Neutrophil (primary cell): Measurements from ENCODE around the gene CFDP1.

Experiments used
- H3K27ac ChIP-seq: fragments of 200-600 bp; sonication (generic); 2 replicates; pipeline ENCODE4 v1.5.1; 2016; ENCODE audit warnings: mild to moderate bottlenecking, moderate library complexity
- H3K27me3 ChIP-seq: fragments of 200-600 bp; sonication (generic); 2 replicates; pipeline ENCODE4 v1.6.0; 2016; ENCODE audit warnings: mild to moderate bottlenecking
- H3K36me3 ChIP-seq: fragments of 200-600 bp; sonication (generic); 2 replicates; pipeline ENCODE4 v1.5.1; 2017
- H3K4me1 ChIP-seq, 2 experiments: fragments of 200-600 bp in 1 of 2; sonication (generic) in 1 of 2; 1 replicate in 1 of 2; 2 replicates in 1 of 2; pipeline versions ENCODE4 v1.5.1 to v1.6.1; 2013 to 2016; ENCODE audit warnings: low read depth in 1 of 2, low read length in 1 of 2, mild to moderate bottlenecking in 1 of 2, moderate library complexity in 1 of 2; ENCODE audit not compliant: control insufficient read depth in 1 of 2, insufficient read depth in 1 of 2
- H3K4me3 ChIP-seq, 2 experiments: fragments of 200-600 bp in 1 of 2; sonication (generic) in 1 of 2; 1 replicate in 1 of 2; 2 replicates in 1 of 2; pipeline ENCODE4 v1.5.1; 2013 to 2016; ENCODE audit warnings: low read depth in 1 of 2, low read length in 1 of 2, mild to moderate bottlenecking in 1 of 2, moderate library complexity in 1 of 2
- H3K9me3 ChIP-seq: fragments of 200-600 bp; sonication (generic); 2 replicates; pipeline ENCODE4 v1.5.1; 2016
- TF ChIP-seq, protein P1 (sequence below): fragments of 200-600 bp; sonication (generic); IDR thresholded peaks from 2 replicates; pipeline ENCODE4 v1.5.1; 2016; ENCODE audit warnings: antibody characterized with exemption

CFDP1 gene

DNA sequence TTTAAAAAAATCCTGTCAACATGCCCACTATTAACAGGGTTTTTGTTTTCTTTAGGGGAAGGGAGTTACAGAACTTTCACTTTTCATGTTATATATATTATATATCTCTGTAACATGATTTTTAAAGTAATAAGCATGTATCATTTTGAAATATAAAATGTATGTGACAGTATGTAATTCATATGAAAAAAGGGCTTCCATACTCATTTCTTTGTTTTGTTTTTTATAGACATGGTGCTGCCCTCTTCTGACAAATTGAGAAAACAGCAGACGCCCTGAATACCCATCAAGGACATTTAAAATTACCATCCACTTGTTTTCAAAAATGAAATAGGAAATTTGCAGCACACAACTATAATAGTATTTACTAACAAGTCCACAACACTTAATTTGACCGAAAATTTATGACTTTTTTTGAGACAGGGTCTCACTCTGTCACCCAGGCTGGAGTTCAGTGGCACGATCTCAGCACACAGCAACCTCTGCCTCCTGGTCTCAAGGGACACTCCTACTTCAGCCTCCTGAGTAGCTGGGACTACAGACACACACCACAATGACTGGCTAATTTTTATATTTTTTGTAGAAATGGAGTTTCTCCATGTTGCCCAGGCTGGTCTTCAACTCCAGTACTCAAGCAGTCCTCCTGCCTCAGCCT lies 30.4 kb downstream of the CFDP1 start:
- no peaks in the 10 kb centered on the region for H3K9me3 ChIP-seq
- H3K27me3 ChIP-seq = no peaks in the 10 kb centered on the region
- H3K36me3 ChIP-seq = no peaks in the 10 kb centered on the region
- H3K27ac ChIP-seq = no peak overlapping the region
- peaks cover 0 to 4% of the 10 kb centered on the region in 2 experiments for H3K4me1 ChIP-seq
- TF ChIP-seq, protein P1, sequence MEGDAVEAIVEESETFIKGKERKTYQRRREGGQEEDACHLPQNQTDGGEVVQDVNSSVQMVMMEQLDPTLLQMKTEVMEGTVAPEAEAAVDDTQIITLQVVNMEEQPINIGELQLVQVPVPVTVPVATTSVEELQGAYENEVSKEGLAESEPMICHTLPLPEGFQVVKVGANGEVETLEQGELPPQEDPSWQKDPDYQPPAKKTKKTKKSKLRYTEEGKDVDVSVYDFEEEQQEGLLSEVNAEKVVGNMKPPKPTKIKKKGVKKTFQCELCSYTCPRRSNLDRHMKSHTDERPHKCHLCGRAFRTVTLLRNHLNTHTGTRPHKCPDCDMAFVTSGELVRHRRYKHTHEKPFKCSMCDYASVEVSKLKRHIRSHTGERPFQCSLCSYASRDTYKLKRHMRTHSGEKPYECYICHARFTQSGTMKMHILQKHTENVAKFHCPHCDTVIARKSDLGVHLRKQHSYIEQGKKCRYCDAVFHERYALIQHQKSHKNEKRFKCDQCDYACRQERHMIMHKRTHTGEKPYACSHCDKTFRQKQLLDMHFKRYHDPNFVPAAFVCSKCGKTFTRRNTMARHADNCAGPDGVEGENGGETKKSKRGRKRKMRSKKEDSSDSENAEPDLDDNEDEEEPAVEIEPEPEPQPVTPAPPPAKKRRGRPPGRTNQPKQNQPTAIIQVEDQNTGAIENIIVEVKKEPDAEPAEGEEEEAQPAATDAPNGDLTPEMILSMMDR = peak; percentile 20
- H3K4me3 ChIP-seq = no peak overlapping the region

- no peaks in the 10 kb centered on the region for H3K9me3 ChIP-seq
- H3K27me3 ChIP-seq = no peaks in the 10 kb centered on the region
- H3K4me3 ChIP-seq = no peak overlapping the region
- no peaks in the 10 kb centered on the region for H3K36me3 ChIP-seq
- no peaks in the 10 kb centered on the region for H3K4me1 ChIP-seq
- TF ChIP-seq, protein P1 = no peak
- no peak overlapping the region for H3K27ac ChIP-seq
Measured at GRCh38 chr16:75402159-75402820, 31.0 kb downstream of the CFDP1 start.

DNA sequence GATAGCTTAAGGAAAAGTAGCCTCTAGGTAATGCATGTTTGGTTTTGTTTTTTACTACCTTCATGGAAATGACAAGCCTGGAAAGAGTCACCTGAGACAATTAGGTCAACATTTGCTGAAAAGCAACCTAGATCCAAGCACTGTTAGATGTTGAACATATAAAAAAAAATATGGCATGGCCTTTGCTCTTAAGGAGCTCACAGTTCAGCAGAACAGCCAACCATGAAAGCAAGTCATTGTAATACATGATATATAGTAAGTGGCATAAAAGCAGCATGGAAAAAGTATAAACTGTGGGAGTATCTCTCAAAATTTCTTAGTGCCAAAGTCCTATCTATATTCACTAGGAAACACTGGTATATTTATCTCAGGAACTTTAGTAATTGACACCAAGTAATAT lies 31.6 kb downstream of the CFDP1 start:
- no peak overlapping the region for H3K27ac ChIP-seq
- no peak overlapping the region for H3K4me3 ChIP-seq
- H3K27me3 ChIP-seq = no peaks in the 10 kb centered on the region
- no peaks in the 10 kb centered on the region for H3K4me1 ChIP-seq
- H3K9me3 ChIP-seq = no peaks in the 10 kb centered on the region
- TF ChIP-seq, protein P1 = no peak
- H3K36me3 ChIP-seq = no peaks in the 10 kb centered on the region

- Histone ChIP-seq H3K27me3 (no peaks in the 10 kb centered on the region), H3K36me3 (peaks cover 12% of the 10 kb centered on the region), H3K9me3 (no peaks in the 10 kb centered on the region), H3K27ac (no peak overlapping the region), H3K4me1 (no peaks in the 10 kb centered on the region), H3K4me3 (no peak overlapping the region)
- TF ChIP-seq, protein P1 = no peak
Measured at GRCh38 chr16:75398333-75398732, 35.0 kb downstream of the CFDP1 start.

DNA sequence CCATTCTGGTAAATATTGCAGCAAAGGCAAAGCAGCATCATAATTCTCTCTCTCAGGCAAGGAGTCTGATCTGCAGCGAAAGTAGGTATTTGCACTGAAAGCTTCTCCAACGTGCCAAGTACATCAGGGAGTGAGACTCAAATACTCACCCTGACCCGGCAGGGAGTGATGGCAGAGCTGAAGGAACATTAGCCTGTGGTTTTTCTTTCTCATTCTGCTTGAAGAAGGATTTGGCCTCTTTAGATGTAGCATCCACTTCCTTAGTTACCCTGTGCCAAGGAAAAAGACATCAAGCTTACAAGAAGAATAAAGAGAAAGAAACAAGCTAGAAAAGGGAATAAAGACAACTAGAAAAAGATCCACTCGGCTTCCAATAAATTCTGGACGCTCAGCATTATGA lies 38.4 kb downstream of the CFDP1 start:
- H3K4me1 ChIP-seq = no peaks in the 10 kb centered on the region
- no peak overlapping the region for H3K4me3 ChIP-seq
- H3K9me3 ChIP-seq = no peaks in the 10 kb centered on the region
- H3K36me3 ChIP-seq = peaks cover 36% of the 10 kb centered on the region
- H3K27me3 ChIP-seq = no peaks in the 10 kb centered on the region
- TF ChIP-seq, protein P1 = no peak
- no peak overlapping the region for H3K27ac ChIP-seq
